ENCODE results near the gene S100Z. TPM values are rescaled to one million over a fixed set of nuclear protein-coding genes. Genes with fewer than 3 reads are reported as not detected.

The S100Z gene
- total and polyA plus RNA-seq, 12 donors, result 0.11 to 2.8 (median 0.44) TPM; not detected in 1

- Histone ChIP-seq H3K27ac (no peak overlapping the region), H3K4me1 (replicated peaks in 1 of 2) (no peaks in the 10 kb centered on the region), H3K9me3 (replicated peaks in 1 of 3) (no peaks in the 10 kb centered on the region), H3K27me3 (no peaks in the 10 kb centered on the region), H3K36me3 (replicated peaks in 1 of 2) (no peaks in the 10 kb centered on the region), H3K4me3 (no peak overlapping the region)
- TF ChIP-seq POLR2A (IDR thresholded peaks at IDR 0.05) (no peak), CTCF (IDR thresholded peaks at IDR 0.05) (no peak)
- intact Hi-C loops (cut with DNase I), result no loop called here
- DNase-seq, result no peak
- WGBS, 4 donors, result 88 to 98% (median 90%) methylated on average over 6 to 8 of the region's 8 CpGs
Observed at GRCh38 chr5:76804266-76804665, 45.5 kb upstream of the S100Z start.

GRCh38 chr5:76805821-76806505, 43.9 kb upstream of the S100Z start:
- Histone ChIP-seq H3K4me1 (replicated peaks in 1 of 2) (no peaks in the 10 kb centered on the region), H3K27ac (peak overlapping the region in 3 of 5 donors; percentile 45 to 72 (median 65)), H3K9me3 (replicated peaks in 1 of 3) (no peaks in the 10 kb centered on the region), H3K27me3 (no peaks in the 10 kb centered on the region), H3K36me3 (replicated peaks in 1 of 2) (no peaks in the 10 kb centered on the region), H3K4me3 (no peak overlapping the region)
- intact Hi-C loops (cut with DNase I), result no loop called here
- TF ChIP-seq CTCF (IDR thresholded peaks at IDR 0.05), result no peak
- no peak for TF ChIP-seq POLR2A (IDR thresholded peaks at IDR 0.05)
- DNase-seq, result peak in 2 of 7 donors; percentile 25
- WGBS, 4 donors, result 41 to 59% (median 46%) methylated on average over 7 of the region's 7 CpGs

GRCh38 chr5:76807296-76807695, 42.5 kb upstream of the S100Z start:
- Histone ChIP-seq H3K4me1 (replicated peaks in 1 of 2) (no peaks in the 10 kb centered on the region), H3K9me3 (replicated peaks in 1 of 3) (no peaks in the 10 kb centered on the region), H3K27ac (no peak overlapping the region), H3K27me3 (no peaks in the 10 kb centered on the region), H3K4me3 (no peak overlapping the region), H3K36me3 (replicated peaks in 1 of 2) (no peaks in the 10 kb centered on the region)
- 72 to 83% (median 77%) methylated on average over 3 of the region's 3 CpGs for WGBS, 4 donors
- intact Hi-C loops (cut with DNase I), result no loop called here
- no peak for DNase-seq
- TF ChIP-seq CTCF (IDR thresholded peaks at IDR 0.05), result no peak
- no peak for TF ChIP-seq POLR2A (IDR thresholded peaks at IDR 0.05)

GRCh38 chr5:76808141-76808691, 41.6 kb upstream of the S100Z start:
- no peaks in the 10 kb centered on the region for H3K27me3 ChIP-seq
- no peak for TF ChIP-seq CTCF (IDR thresholded peaks at IDR 0.05)
- H3K4me1 ChIP-seq (replicated peaks in 1 of 2), result no peaks in the 10 kb centered on the region
- H3K4me3 ChIP-seq, result no peak overlapping the region
- no peaks in the 10 kb centered on the region for H3K36me3 ChIP-seq (replicated peaks in 1 of 2)
- no peak for DNase-seq
- intact Hi-C loops (cut with DNase I), result no loop called here
- H3K27ac ChIP-seq, result no peak overlapping the region
- H3K9me3 ChIP-seq (replicated peaks in 1 of 3), result no peaks in the 10 kb centered on the region
- WGBS, 4 donors, result 80 to 89% (median 85%) methylated on average over 5 of the region's 5 CpGs
